SKM-1 (cell line): ENCODE measurements around the gene SH3TC1.

ENCODE experiments used
- DNase-seq: peaks from one replicate; lab custom pipeline; 2025; ENCODE audit not compliant: unreplicated experiment; lab: John Stamatoyannopoulos, UW

SH3TC1 gene

GRCh38 chr4:8163436-8164193, 35.5 kb upstream of the SH3TC1 start:
- no peak for DNase-seq

GRCh38 chr4:8164194-8164565, 34.9 kb upstream of the SH3TC1 start:
- DNase-seq = no peak

- no peak for DNase-seq
Measured at GRCh38 chr4:8164687-8165086, 34.4 kb upstream of the SH3TC1 start.

GRCh38 chr4:8165374-8165896, 33.7 kb upstream of the SH3TC1 start:
- DNase-seq = no peak

GRCh38 chr4:8167291-8167690, 31.8 kb upstream of the SH3TC1 start:
- peak; percentile 66 for DNase-seq

- peak; percentile 89 for DNase-seq
Measured at GRCh38 chr4:8167815-8168214, 31.3 kb upstream of the SH3TC1 start.

GRCh38 chr4:8168232-8168631, 30.9 kb upstream of the SH3TC1 start:
- DNase-seq = no peak

- DNase-seq = no peak
Measured at GRCh38 chr4:8168832-8169598, 30.1 kb upstream of the SH3TC1 start.

- DNase-seq = no peak
Measured at GRCh38 chr4:8169763-8170162, 29.3 kb upstream of the SH3TC1 start.

GRCh38 chr4:8170341-8170740, 28.7 kb upstream of the SH3TC1 start:
- no peak for DNase-seq

- DNase-seq = no peak
Measured at GRCh38 chr4:8171266-8171665, 27.8 kb upstream of the SH3TC1 start.

GRCh38 chr4:8171984-8172924, 26.8 kb upstream of the SH3TC1 start:
- no peak for DNase-seq

GRCh38 chr4:8173492-8174242, 25.4 kb upstream of the SH3TC1 start:
- DNase-seq = no peak

- DNase-seq = no peak
Measured at GRCh38 chr4:8174970-8175369, 24.1 kb upstream of the SH3TC1 start.

GRCh38 chr4:8175686-8176085, 23.4 kb upstream of the SH3TC1 start:
- DNase-seq = no peak

- peak; percentile 78 for DNase-seq
Measured at GRCh38 chr4:8176547-8177399, 22.3 kb upstream of the SH3TC1 start.

- no peak for DNase-seq
Measured at GRCh38 chr4:8177552-8177951, 21.5 kb upstream of the SH3TC1 start.

- DNase-seq = no peak
Measured at GRCh38 chr4:8177956-8178355, 21.1 kb upstream of the SH3TC1 start.

- no peak for DNase-seq
Measured at GRCh38 chr4:8179074-8179473, 20.0 kb upstream of the SH3TC1 start.

- no peak for DNase-seq
Measured at GRCh38 chr4:8179771-8180170, 19.3 kb upstream of the SH3TC1 start.
